Activated CD4-positive, alpha-beta T cell treated with anti-CD3 and anti-CD28 coated beads, Interleukin-2, amount 10 ng/mL, durations not matched to agents 24 days and 14 days (primary cell): ENCODE data around the gene RTKN2. TPM values are rescaled to one million over a fixed set of nuclear protein-coding genes. Genes with fewer than 3 reads are reported as not detected.

ENCODE experiments used
- DNase-seq: peaks from one replicate; pipeline ENCODE4 v3.0.0; 2022
- H3K27ac Mint-ChIP-seq: one replicate; pipeline ENCODE4 v1.8.0; 2022; ENCODE audit warnings: mild to moderate bottlenecking, mixed read lengths
- H3K27me3 Mint-ChIP-seq: one replicate; pipeline ENCODE4 v1.8.0; 2022; ENCODE audit warnings: mixed read lengths
- H3K36me3 Mint-ChIP-seq: one replicate; pipeline ENCODE4 v1.8.0; 2022; ENCODE audit warnings: low read depth, mild to moderate bottlenecking, mixed read lengths
- H3K4me1 Mint-ChIP-seq: one replicate; pipeline ENCODE4 v1.8.0; 2021; ENCODE audit warnings: mixed read lengths
- H3K4me3 Mint-ChIP-seq: one replicate; pipeline ENCODE4 v1.8.0; 2022; ENCODE audit warnings: mild to moderate bottlenecking, moderate library complexity, mixed read lengths
- H3K9me3 Mint-ChIP-seq: one replicate; pipeline ENCODE4 v1.8.0; 2021; ENCODE audit warnings: mixed read lengths
- intact Hi-C: fragments of 100-400 bp; cut with micrococcal nuclease; formaldehyde crosslinking; loops from one replicate; pipeline ENCODE4 v1.15.1; 2023
- total RNA-seq: library from RNA; stranded (reverse); gene quantifications from 2 replicates; pipeline ENCODE4 v1.2.3, GENCODE V29; 2022

The RTKN2 gene
- total RNA-seq, 1 donor from 2014 or later = 3.4 TPM

DNA sequence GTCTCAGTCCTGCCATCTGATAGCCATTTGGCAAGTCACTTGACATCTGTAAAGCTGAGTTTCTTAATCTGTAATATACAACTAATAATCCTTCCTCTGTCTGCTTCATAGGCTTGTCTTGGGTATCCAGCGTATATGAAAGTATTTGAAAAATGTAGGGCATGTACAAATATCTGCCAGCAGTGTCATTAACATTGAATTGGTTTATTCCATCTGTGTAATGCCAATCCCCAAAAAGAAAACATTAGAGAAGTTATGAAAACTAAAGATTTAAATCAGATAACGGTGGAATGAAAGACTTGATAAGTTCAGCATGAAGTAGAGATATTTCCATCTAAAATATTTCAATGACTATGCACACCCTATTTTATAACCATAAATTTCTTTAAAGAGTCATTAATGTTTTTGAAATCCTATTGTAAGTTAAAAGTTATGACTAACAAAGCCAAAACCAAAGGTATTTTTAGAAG, 9.8 kb upstream of the RTKN2 start:
- DNase-seq = no peak
- peaks cover 25% of the 10 kb centered on the region for H3K27me3 Mint-ChIP-seq
- no peaks in the 10 kb centered on the region for H3K9me3 Mint-ChIP-seq
- H3K4me1 Mint-ChIP-seq = no peaks in the 10 kb centered on the region
- H3K27ac Mint-ChIP-seq = no peak overlapping the region
- no peak overlapping the region for H3K4me3 Mint-ChIP-seq
- H3K36me3 Mint-ChIP-seq = no peaks in the 10 kb centered on the region
- intact Hi-C loops = no loop called here

DNA sequence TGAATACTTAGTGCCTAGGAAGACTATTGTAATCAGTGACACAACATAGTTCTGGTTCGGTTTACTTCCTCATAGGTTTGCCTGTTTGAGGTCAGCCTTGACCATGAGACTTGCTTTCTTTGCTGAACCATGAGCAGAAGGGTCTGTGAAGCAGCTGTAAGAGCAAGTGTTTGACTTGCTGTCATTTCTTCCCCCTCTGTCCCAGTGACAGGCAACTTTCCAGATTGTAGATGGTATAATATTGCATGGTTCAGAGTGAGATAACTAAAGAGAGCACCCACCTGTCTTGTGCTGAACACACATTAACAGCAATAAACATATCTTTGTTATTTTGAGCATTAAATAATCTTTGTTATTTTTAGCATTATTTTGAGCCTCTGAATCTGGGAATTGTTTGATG, 9.3 kb upstream of the RTKN2 start:
- Mint-ChIP-seq H3K9me3 (no peaks in the 10 kb centered on the region), H3K36me3 (no peaks in the 10 kb centered on the region), H3K4me3 (no peak overlapping the region), H3K4me1 (no peaks in the 10 kb centered on the region), H3K27me3 (peaks cover 25% of the 10 kb centered on the region), H3K27ac (no peak overlapping the region)
- intact Hi-C loops = no loop called here
- DNase-seq = no peak

DNA sequence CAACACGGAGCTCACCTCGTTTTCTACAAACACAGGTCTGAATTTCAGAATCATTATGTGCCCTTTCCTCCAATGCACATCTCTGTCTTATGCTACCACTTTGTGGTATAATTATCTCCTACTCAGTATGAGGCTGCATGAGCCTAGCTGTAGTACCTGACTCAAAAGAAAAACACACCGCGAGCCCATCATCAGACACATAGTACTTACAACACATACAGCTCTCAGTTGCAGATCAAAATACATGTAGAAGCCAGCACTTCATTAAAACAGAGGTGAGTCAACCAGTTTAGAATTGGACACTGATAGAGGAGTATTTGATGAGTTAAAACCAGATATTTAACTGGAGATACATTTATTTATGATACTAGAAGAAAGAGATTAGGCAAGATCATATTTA, 1.4 kb upstream of the RTKN2 start:
- no peak overlapping the region for H3K27ac Mint-ChIP-seq
- H3K4me3 Mint-ChIP-seq = peak overlapping the region; percentile 86
- no peaks in the 10 kb centered on the region for H3K9me3 Mint-ChIP-seq
- H3K36me3 Mint-ChIP-seq = no peaks in the 10 kb centered on the region
- H3K27me3 Mint-ChIP-seq = peaks cover 36% of the 10 kb centered on the region
- intact Hi-C loops = no loop called here
- DNase-seq = no peak
- peaks cover 15% of the 10 kb centered on the region for H3K4me1 Mint-ChIP-seq

DNA sequence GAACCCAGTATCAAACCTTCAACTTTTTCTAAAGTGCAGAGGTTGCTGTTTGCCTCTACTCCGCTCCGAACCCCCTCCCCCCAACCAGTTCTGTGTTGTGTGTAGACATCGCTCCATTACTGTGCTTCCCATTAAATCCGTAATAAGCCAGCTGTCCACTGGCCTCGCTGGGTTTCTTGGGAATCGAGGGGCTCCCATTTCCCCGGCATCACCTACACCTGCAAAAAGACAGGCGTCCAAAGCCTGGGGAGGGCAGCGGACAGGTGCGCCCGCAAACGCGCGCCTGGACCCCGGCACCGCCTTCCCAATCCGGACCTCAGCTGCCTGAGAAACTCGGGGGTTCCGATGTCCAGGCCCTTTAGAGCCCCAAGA, 631 bp downstream of the RTKN2 start:
- no peaks in the 10 kb centered on the region for H3K36me3 Mint-ChIP-seq
- no peak for DNase-seq
- intact Hi-C loops = loop anchor here (5.0 to 10.0 kb wide), 4 partner anchors 164 to 587 kb away; no protein-coding TSS in a partner anchor
- peak overlapping the region; percentile 7 for H3K27ac Mint-ChIP-seq
- H3K4me1 Mint-ChIP-seq = peaks cover 20% of the 10 kb centered on the region
- H3K9me3 Mint-ChIP-seq = no peaks in the 10 kb centered on the region
- peaks cover 34% of the 10 kb centered on the region for H3K27me3 Mint-ChIP-seq
- peak overlapping the region; percentile 86 for H3K4me3 Mint-ChIP-seq

DNA sequence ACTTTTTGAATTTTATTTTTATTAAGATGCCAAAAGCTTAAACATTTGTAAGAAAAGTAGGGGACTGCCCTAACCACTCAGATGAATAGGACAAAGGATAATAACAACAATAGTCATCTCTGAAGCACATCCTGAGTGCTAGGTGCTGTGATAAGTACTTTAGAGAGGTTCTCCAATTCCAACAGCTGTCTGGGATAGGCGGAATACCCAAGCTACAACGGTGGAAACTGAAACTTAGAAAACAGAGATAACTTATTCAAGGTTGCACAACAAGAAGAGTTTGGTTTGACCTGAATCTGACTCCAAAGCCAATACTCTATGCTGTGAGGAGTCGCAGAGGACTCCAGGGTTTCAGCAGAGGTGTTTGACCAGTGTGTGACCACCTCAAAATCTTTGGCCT, 2.0 kb downstream of the RTKN2 start:
- Mint-ChIP-seq H3K9me3 (no peaks in the 10 kb centered on the region), H3K4me1 (peaks cover 20% of the 10 kb centered on the region), H3K4me3 (no peak overlapping the region), H3K36me3 (no peaks in the 10 kb centered on the region), H3K27ac (no peak overlapping the region), H3K27me3 (peaks cover 24% of the 10 kb centered on the region)
- DNase-seq = no peak
- intact Hi-C loops = loop anchor here (2.0 to 10.0 kb wide), 5 partner anchors 14 to 588 kb away; no protein-coding TSS in a partner anchor

DNA sequence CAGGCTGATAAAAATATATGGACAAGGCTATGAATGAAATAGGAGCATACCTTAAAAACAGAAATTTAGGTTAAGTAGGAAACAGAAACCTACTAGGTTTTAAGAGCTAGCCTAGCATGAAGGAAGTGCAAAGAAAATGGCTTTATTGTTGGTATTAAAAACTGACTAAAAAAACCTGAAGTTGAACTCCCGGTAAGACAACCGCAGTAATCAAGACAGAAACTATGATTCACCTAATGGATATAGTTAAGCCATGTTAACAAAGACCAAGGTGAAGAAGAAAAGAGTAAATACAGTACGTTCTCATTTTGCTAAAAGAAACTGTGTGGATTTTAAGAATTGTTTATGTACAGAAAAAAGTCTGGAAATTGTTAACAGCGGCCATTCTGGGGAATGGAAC, 2.5 kb downstream of the RTKN2 start:
- no peak for DNase-seq
- Mint-ChIP-seq H3K27me3 (peaks cover 20% of the 10 kb centered on the region), H3K9me3 (no peaks in the 10 kb centered on the region), H3K4me1 (peaks cover 20% of the 10 kb centered on the region), H3K4me3 (no peak overlapping the region), H3K27ac (no peak overlapping the region), H3K36me3 (no peaks in the 10 kb centered on the region)
- intact Hi-C loops = loop anchor here (2.0 to 10.0 kb wide), 5 partner anchors 13 to 589 kb away; no protein-coding TSS in a partner anchor

DNA sequence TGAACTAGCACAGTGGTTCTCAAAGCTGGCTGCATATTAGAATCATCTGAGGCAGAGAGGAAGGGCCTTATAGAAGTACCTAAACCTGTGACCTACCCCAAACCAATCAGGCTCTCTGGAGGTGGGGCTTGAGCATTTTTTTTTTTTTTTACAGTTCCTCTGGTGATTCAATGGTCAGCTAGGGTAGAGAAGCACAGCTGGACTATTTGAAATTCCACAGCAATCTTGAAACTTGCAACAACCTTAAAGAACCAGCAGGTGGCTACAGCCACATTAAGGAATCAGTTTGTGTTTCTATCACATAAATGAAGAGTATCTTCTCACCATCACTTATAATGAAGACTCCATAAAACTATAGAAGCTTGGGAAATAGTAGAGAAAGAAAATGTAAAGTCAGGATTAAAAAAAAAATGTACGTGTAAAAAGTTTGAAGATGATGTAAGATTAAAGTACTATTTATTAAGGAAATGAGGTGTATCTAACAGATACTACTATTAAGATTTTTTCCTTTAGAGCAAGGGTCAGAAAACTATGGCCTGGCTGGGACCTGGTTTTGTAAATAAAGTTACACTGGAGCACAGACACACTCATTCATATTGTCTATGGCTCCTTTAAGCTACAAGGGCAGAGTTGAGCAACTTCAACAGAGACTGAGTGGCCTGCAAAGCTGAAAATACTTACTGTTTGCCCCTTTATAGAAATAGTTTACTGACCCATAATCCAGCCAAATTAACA, 3.8 kb downstream of the RTKN2 start:
- no peak for DNase-seq
- intact Hi-C loops = loop anchor here (5.0 to 10.0 kb wide), 4 partner anchors 167 to 590 kb away; no protein-coding TSS in a partner anchor
- Mint-ChIP-seq H3K36me3 (no peaks in the 10 kb centered on the region), H3K4me3 (no peak overlapping the region), H3K27me3 (peaks cover 15% of the 10 kb centered on the region), H3K27ac (no peak overlapping the region), H3K9me3 (no peaks in the 10 kb centered on the region), H3K4me1 (peaks cover 20% of the 10 kb centered on the region)

DNA sequence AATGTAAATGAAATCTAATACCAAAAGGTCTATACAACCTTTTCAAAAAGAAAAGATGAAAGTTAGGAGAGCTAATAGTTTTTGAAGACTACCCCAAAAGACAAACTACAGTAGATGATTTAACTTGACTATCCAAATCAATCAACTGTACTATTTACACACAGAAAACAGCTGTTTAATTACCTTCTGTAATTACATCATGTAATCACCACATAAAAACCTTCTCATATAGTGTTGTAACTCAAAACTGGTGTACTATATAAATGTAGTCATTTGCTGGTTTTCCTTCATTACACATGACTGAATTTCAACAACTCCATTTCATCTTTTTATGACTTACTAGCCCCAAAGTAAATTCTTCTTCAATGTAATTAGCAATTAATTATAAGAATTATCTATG, 4.5 kb downstream of the RTKN2 start:
- peaks cover 8% of the 10 kb centered on the region for H3K27me3 Mint-ChIP-seq
- no peaks in the 10 kb centered on the region for H3K9me3 Mint-ChIP-seq
- H3K4me1 Mint-ChIP-seq = peaks cover 15% of the 10 kb centered on the region
- DNase-seq = no peak
- intact Hi-C loops = loop anchor here (10.0 kb wide), 1 partner anchor 591 kb away; no protein-coding TSS in a partner anchor
- H3K36me3 Mint-ChIP-seq = no peaks in the 10 kb centered on the region
- no peak overlapping the region for H3K27ac Mint-ChIP-seq
- H3K4me3 Mint-ChIP-seq = no peak overlapping the region

DNA sequence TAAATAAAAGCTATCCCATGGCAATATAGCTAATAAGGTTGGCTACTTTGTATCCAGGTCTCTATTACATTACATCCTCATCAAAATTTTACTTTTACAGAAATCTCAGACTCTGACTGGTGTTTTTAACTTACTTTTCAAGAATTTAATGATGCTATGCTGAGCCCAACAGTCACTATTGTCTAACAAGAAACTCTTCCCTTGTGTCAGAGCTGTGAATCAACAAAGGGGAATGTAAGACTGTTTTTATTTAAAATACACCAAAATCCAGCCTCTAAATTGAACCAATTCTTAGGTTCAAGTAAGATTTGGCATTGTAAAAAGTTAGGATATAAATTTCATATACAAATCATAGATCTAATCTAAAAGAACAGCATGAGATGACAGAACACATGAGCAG, 7.0 kb downstream of the RTKN2 start:
- no peak overlapping the region for H3K4me3 Mint-ChIP-seq
- H3K27ac Mint-ChIP-seq = no peak overlapping the region
- no peak for DNase-seq
- H3K27me3 Mint-ChIP-seq = no peaks in the 10 kb centered on the region
- no peaks in the 10 kb centered on the region for H3K9me3 Mint-ChIP-seq
- intact Hi-C loops = loop anchor here (10.0 kb wide), 1 partner anchor 593 kb away; no protein-coding TSS in a partner anchor
- H3K4me1 Mint-ChIP-seq = peaks cover 7% of the 10 kb centered on the region
- peaks cover 1% of the 10 kb centered on the region for H3K36me3 Mint-ChIP-seq

DNA sequence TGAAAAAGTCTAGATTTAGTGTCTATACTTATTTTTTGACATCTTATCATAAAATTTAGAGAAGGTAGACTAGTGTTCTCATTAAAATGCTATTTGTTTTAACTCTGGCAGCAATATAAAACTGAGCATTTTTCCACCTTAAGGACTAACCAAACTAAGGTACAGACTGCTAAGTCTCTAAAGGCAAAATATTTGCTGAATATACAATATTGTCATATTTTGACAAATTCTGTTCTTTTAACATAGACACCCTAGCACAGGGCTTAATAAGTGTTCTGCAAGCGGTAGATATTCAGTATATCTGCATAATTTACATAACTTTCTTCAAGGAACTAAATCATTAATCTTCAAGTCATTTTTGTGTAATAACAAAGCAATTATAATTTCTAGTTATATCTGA, 8.6 kb downstream of the RTKN2 start:
- no peaks in the 10 kb centered on the region for H3K27me3 Mint-ChIP-seq
- intact Hi-C loops = loop anchor here (10.0 kb wide), 1 partner anchor 595 kb away; no protein-coding TSS in a partner anchor
- no peak for DNase-seq
- no peak overlapping the region for H3K4me3 Mint-ChIP-seq
- H3K27ac Mint-ChIP-seq = no peak overlapping the region
- H3K4me1 Mint-ChIP-seq = peaks cover 4% of the 10 kb centered on the region
- H3K9me3 Mint-ChIP-seq = no peaks in the 10 kb centered on the region
- H3K36me3 Mint-ChIP-seq = peaks cover 3% of the 10 kb centered on the region

DNA sequence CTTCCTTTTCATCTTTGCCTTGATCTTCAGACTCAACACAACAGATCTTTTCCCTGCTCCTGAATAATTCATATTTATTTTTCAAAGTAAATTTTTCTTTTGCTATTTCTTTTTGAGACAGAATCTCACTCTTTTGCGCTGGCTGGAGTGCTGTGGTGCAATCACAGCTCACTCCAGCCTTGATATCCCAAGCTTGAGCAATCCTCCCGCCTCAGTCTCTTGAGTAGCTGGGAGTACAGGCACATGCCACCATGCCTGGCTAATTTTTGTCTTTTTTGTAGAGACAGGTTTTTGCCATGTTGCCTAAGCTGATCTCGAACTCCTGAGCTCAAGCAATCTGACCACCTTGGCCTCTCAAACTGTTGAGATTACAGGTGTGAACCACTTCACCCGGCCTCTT, 9.2 kb downstream of the RTKN2 start:
- intact Hi-C loops = no loop called here
- no peaks in the 10 kb centered on the region for H3K9me3 Mint-ChIP-seq
- H3K27me3 Mint-ChIP-seq = no peaks in the 10 kb centered on the region
- H3K4me1 Mint-ChIP-seq = no peaks in the 10 kb centered on the region
- H3K36me3 Mint-ChIP-seq = peaks cover 3% of the 10 kb centered on the region
- no peak overlapping the region for H3K27ac Mint-ChIP-seq
- DNase-seq = no peak
- no peak overlapping the region for H3K4me3 Mint-ChIP-seq

DNA sequence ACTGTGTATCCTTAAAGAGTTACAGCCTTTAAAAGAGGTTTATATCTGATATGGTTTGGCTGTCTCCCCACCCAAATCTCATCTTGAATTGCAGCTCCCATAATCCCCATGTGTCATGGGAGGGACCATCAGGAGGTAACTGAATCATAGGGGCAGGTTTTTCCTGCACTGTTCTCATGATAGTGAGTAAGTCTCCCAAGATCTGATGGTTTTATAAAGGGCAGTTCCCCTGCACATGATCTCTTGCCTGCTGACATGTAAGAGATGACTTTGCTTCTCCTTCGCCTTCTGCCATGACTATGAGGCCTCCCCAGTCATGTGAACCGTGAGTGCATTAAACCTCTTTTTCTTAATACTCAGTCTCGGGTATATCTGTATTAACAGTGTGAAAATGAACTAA, 9.7 kb downstream of the RTKN2 start:
- Mint-ChIP-seq H3K36me3 (peaks cover 8% of the 10 kb centered on the region), H3K9me3 (peaks cover 4% of the 10 kb centered on the region), H3K27ac (no peak overlapping the region), H3K27me3 (no peaks in the 10 kb centered on the region), H3K4me3 (no peak overlapping the region), H3K4me1 (peaks cover 5% of the 10 kb centered on the region)
- intact Hi-C loops = no loop called here
- DNase-seq = no peak

DNA sequence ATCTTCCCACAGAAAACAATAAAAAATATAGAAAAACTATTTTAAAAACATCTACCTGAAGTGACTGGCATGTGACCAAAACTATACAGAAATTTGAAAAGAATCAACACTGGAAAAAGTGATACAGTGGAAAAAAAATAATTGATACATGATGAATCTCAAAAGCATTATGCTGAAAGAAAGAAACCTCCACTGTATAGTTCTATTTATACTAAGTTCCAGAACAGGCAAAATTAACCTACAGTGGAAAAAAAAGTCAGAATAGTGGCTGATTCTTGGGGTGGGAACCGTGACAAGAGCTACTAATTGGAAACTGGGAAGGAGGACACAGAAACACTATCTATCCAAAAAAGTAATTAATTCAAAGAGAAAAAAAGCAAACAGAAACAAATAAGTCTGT, 14.9 kb downstream of the RTKN2 start:
- peak overlapping the region; percentile 84 for H3K27ac Mint-ChIP-seq
- H3K4me3 Mint-ChIP-seq = no peak overlapping the region
- H3K9me3 Mint-ChIP-seq = peaks cover 4% of the 10 kb centered on the region
- H3K4me1 Mint-ChIP-seq = peaks cover 22% of the 10 kb centered on the region
- intact Hi-C loops = loop anchor here (2.0 to 5.0 kb wide), 2 partner anchors 13 to 501 kb away; no protein-coding TSS in a partner anchor
- H3K27me3 Mint-ChIP-seq = no peaks in the 10 kb centered on the region
- H3K36me3 Mint-ChIP-seq = peaks cover 11% of the 10 kb centered on the region
- no peak for DNase-seq

DNA sequence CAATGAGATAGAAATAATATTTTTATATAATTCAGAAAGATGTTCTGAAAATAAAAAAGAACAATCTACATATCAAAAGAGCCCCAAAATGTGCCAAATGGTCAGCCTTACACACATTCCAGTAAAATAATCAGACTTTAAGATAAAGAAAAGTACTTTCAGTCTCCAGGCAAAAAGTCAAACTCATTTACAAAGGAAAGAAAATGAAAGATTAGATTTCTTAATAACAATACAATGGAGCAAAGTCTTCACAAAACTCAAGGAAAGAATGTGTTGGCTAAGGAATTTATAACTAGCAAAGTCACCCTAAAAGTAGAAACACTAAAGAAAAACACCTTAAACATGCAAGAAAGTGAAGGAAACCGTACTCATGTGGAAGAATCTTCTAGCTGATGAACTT, 16.6 kb downstream of the RTKN2 start:
- no peak overlapping the region for H3K4me3 Mint-ChIP-seq
- H3K9me3 Mint-ChIP-seq = peaks cover 4% of the 10 kb centered on the region
- no peak overlapping the region for H3K27ac Mint-ChIP-seq
- intact Hi-C loops = loop anchor here (2.0 to 5.0 kb wide), 2 partner anchors 15 to 500 kb away; no protein-coding TSS in a partner anchor
- DNase-seq = no peak
- peaks cover 22% of the 10 kb centered on the region for H3K4me1 Mint-ChIP-seq
- H3K36me3 Mint-ChIP-seq = peaks cover 11% of the 10 kb centered on the region
- H3K27me3 Mint-ChIP-seq = no peaks in the 10 kb centered on the region
